ENCODE results near the gene CASTOR1. TPM values are rescaled to one million over a fixed set of nuclear protein-coding genes. Genes with fewer than 3 reads are reported as not detected.
A peak's percentile ranks its signal among the peaks of the same experiment; 100 is the strongest.

CASTOR1 gene
- total RNA-seq, 1 donor, result 5.8 TPM

- DNase-seq (ENCODE audit: insufficient read length, low spot score, missing footprints), result peak; percentile 72
- no peak overlapping the region for H3K4me3 ChIP-seq (ENCODE audit: insufficient read depth, low read length)
- H4K20me1 ChIP-seq (ENCODE audit: insufficient read depth, low read length), result peaks cover 16% of the 10 kb centered on the region
- no peaks in the 10 kb centered on the region for H3K27me3 ChIP-seq (ENCODE audit: insufficient read depth, low read length)
- no peak for TF ChIP-seq CTCF (IDR thresholded peaks at IDR 0.05; ENCODE audit: extremely low read depth, low read depth, low read length)
- no peak overlapping the region for H3K4me2 ChIP-seq (ENCODE audit: insufficient read depth, low read length)
- H3K9me3 ChIP-seq (ENCODE audit: low read depth, low read length), result no peaks in the 10 kb centered on the region
- H3K79me2 ChIP-seq (ENCODE audit: insufficient read depth, low read length), result no peaks in the 10 kb centered on the region
- peaks cover 26% of the 10 kb centered on the region for H3K4me1 ChIP-seq (ENCODE audit: insufficient read depth, low read length)
- H3K36me3 ChIP-seq (ENCODE audit: insufficient read depth, low read length), result no peaks in the 10 kb centered on the region
- no peak overlapping the region for H3K27ac ChIP-seq (ENCODE audit: low read depth, low read length)
- H2AFZ ChIP-seq (ENCODE audit: low read length), result no peak overlapping the region
Observed at GRCh38 chr22:30286331-30286730, 3.0 kb downstream of the CASTOR1 start.

- no peak overlapping the region for H3K4me2 ChIP-seq (ENCODE audit: insufficient read depth, low read length)
- no peak overlapping the region for H3K27ac ChIP-seq (ENCODE audit: low read depth, low read length)
- no peaks in the 10 kb centered on the region for H3K27me3 ChIP-seq (ENCODE audit: insufficient read depth, low read length)
- H4K20me1 ChIP-seq (ENCODE audit: insufficient read depth, low read length), result peaks cover 11% of the 10 kb centered on the region
- H3K79me2 ChIP-seq (ENCODE audit: insufficient read depth, low read length), result no peaks in the 10 kb centered on the region
- no peaks in the 10 kb centered on the region for H3K9me3 ChIP-seq (ENCODE audit: low read depth, low read length)
- H3K4me1 ChIP-seq (ENCODE audit: insufficient read depth, low read length), result peaks cover 21% of the 10 kb centered on the region
- H3K36me3 ChIP-seq (ENCODE audit: insufficient read depth, low read length), result no peaks in the 10 kb centered on the region
- DNase-seq (ENCODE audit: insufficient read length, low spot score, missing footprints), result peak; percentile 68
- no peak for TF ChIP-seq CTCF (IDR thresholded peaks at IDR 0.05; ENCODE audit: extremely low read depth, low read depth, low read length)
- no peak overlapping the region for H3K4me3 ChIP-seq (ENCODE audit: insufficient read depth, low read length)
- no peak overlapping the region for H2AFZ ChIP-seq (ENCODE audit: low read length)
Observed at GRCh38 chr22:30285846-30286200, 3.5 kb downstream of the CASTOR1 start.

GRCh38 chr22:30285176-30285845, 4.0 kb downstream of the CASTOR1 start:
- TF ChIP-seq CTCF (IDR thresholded peaks at IDR 0.05; ENCODE audit: extremely low read depth, low read depth, low read length), result no peak
- Histone ChIP-seq H3K79me2 (ENCODE audit: insufficient read depth, low read length) (no peaks in the 10 kb centered on the region), H3K4me1 (ENCODE audit: insufficient read depth, low read length) (peaks cover 21% of the 10 kb centered on the region), H3K9me3 (ENCODE audit: low read depth, low read length) (no peaks in the 10 kb centered on the region), H3K27me3 (ENCODE audit: insufficient read depth, low read length) (no peaks in the 10 kb centered on the region), H2AFZ (ENCODE audit: low read length) (no peak overlapping the region), H3K27ac (ENCODE audit: low read depth, low read length) (no peak overlapping the region), H4K20me1 (ENCODE audit: insufficient read depth, low read length) (peaks cover 8% of the 10 kb centered on the region), H3K4me2 (ENCODE audit: insufficient read depth, low read length) (no peak overlapping the region), H3K36me3 (ENCODE audit: insufficient read depth, low read length) (no peaks in the 10 kb centered on the region), H3K4me3 (ENCODE audit: insufficient read depth, low read length) (no peak overlapping the region)
- peak; percentile 50 for DNase-seq (ENCODE audit: insufficient read length, low spot score, missing footprints)

GRCh38 chr22:30284666-30285065, 4.6 kb downstream of the CASTOR1 start:
- Histone ChIP-seq H3K4me3 (ENCODE audit: insufficient read depth, low read length) (no peak overlapping the region), H3K4me1 (ENCODE audit: insufficient read depth, low read length) (peaks cover 21% of the 10 kb centered on the region), H3K79me2 (ENCODE audit: insufficient read depth, low read length) (no peaks in the 10 kb centered on the region), H3K27ac (ENCODE audit: low read depth, low read length) (no peak overlapping the region), H2AFZ (ENCODE audit: low read length) (no peak overlapping the region), H4K20me1 (ENCODE audit: insufficient read depth, low read length) (peaks cover 8% of the 10 kb centered on the region), H3K9me3 (ENCODE audit: low read depth, low read length) (no peaks in the 10 kb centered on the region), H3K4me2 (ENCODE audit: insufficient read depth, low read length) (no peak overlapping the region), H3K36me3 (ENCODE audit: insufficient read depth, low read length) (no peaks in the 10 kb centered on the region), H3K27me3 (ENCODE audit: insufficient read depth, low read length) (no peaks in the 10 kb centered on the region)
- DNase-seq (ENCODE audit: insufficient read length, low spot score, missing footprints), result peak; percentile 3
- no peak for TF ChIP-seq CTCF (IDR thresholded peaks at IDR 0.05; ENCODE audit: extremely low read depth, low read depth, low read length)
